ENCODE measurements around the gene BMPR1B.

Gene BMPR1B

DNA sequence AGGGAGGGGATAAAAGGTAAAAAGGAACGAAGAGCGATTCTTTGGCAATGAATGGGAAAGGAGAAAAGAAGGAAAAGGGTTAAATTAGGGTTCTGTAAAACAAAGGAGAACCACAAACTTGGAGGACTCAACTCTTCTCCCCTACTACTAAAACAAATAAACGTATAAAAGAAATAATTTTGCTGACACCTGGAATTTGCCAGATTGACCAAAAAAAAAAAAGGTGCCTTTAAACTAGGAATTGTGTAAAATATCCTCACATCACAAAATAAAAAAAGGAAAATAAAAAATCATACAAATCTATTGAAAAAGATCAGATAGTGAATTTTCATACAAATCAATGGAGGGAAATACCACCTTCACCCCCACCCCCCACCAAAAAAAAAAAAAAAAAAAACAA lies 129.3 kb downstream of the BMPR1B start:
- Histone ChIP-seq H3K4me3 (ENCODE audit: low read length) (no peak overlapping the region), H3K27me3 (ENCODE audit: control insufficient read depth, insufficient read depth, low read length) (no peaks in the 10 kb centered on the region), H3K36me3 (ENCODE audit: control insufficient read depth, low read depth, low read length) (no peaks in the 10 kb centered on the region), H3K9ac (ENCODE audit: low read length) (no peak overlapping the region), H3K4me1 (ENCODE audit: control insufficient read depth, low read depth, low read length) (peaks cover 9% of the 10 kb centered on the region), H3K9me3 (ENCODE audit: control insufficient read depth, low read depth, low read length) (no peaks in the 10 kb centered on the region), H3K27ac (ENCODE audit: low read length) (no peak overlapping the region)

DNA sequence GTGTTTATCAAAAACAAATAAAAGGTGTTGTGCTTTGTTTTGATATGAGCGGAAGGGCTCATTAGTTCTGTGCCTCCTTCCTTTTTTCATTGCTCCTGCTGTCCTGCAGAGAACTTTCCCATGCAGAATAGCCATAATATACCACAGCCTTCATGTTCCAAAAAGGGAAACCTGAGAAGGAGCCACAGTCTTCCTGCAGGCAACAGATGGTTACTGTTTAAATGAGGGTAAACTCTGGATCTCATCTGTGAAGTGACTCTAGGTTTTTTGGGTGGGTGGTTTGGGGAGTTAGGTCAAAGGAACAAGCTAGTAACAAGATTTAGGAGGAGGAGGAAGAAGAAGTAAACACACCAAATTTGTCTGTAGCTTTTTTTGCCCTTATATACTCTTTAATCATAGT lies 131.8 kb downstream of the BMPR1B start:
- Histone ChIP-seq H3K9me3 (ENCODE audit: control insufficient read depth, low read depth, low read length) (no peaks in the 10 kb centered on the region), H3K27ac (ENCODE audit: low read length) (no peak overlapping the region), H3K27me3 (ENCODE audit: control insufficient read depth, insufficient read depth, low read length) (no peaks in the 10 kb centered on the region), H3K4me1 (ENCODE audit: control insufficient read depth, low read depth, low read length) (peaks cover 13% of the 10 kb centered on the region), H3K36me3 (ENCODE audit: control insufficient read depth, low read depth, low read length) (no peaks in the 10 kb centered on the region), H3K4me3 (ENCODE audit: low read length) (no peak overlapping the region), H3K9ac (ENCODE audit: low read length) (no peak overlapping the region)

DNA sequence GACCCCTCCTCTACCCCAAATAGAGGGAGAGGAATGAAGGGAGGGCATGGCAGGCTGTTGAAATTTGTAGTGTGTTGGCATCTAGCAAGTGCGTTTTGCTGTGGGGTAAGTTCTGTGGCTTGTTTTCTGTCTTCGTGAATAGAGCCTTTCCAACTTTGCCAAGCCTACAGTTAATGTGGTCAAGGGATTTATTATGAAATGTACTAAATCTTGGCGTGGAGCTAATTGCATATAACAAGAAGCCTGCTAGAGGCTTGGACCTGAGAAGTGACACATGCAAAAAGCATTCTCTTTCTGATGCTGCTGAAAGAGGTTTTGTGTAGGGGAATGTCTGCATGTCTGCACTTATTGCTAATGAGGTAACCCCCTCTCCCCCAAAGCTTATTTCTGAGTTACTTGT lies 132.2 kb downstream of the BMPR1B start:
- H3K27ac ChIP-seq (ENCODE audit: low read length) = no peak overlapping the region

DNA sequence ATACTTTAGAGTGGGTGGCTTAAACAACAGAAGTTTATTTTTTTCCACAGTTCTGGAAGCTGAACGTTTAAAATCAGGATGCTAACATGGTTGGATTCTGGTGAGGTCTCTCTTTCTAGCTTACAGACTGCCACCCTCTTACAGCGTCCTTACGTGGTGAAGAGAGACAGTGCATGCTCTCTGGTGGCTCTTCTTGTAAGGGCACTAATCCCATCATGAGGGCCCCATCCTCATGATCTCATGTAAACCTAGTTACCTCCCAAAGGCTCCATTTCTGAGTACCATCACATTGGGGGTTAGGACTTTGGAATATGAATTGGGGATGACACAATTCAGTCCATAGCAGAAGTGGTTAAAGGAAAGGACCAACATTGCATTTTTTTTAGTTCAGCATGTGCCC lies 132.8 kb downstream of the BMPR1B start:
- H3K27me3 ChIP-seq (ENCODE audit: control insufficient read depth, insufficient read depth, low read length) = no peaks in the 10 kb centered on the region
- no peak overlapping the region for H3K27ac ChIP-seq (ENCODE audit: low read length)
- H3K9me3 ChIP-seq (ENCODE audit: control insufficient read depth, low read depth, low read length) = no peaks in the 10 kb centered on the region
- H3K4me3 ChIP-seq (ENCODE audit: low read length) = no peak overlapping the region
- H3K4me1 ChIP-seq (ENCODE audit: control insufficient read depth, low read depth, low read length) = peaks cover 14% of the 10 kb centered on the region
- no peaks in the 10 kb centered on the region for H3K36me3 ChIP-seq (ENCODE audit: control insufficient read depth, low read depth, low read length)
- H3K9ac ChIP-seq (ENCODE audit: low read length) = no peak overlapping the region

More for the DNA sequence above, 132.2 kb downstream of the BMPR1B start:
- Histone ChIP-seq H3K9me3 (ENCODE audit: control insufficient read depth, low read depth, low read length) (no peaks in the 10 kb centered on the region), H3K4me3 (ENCODE audit: low read length) (no peak overlapping the region), H3K9ac (ENCODE audit: low read length) (no peak overlapping the region), H3K4me1 (ENCODE audit: control insufficient read depth, low read depth, low read length) (peaks cover 14% of the 10 kb centered on the region), H3K36me3 (ENCODE audit: control insufficient read depth, low read depth, low read length) (no peaks in the 10 kb centered on the region), H3K27me3 (ENCODE audit: control insufficient read depth, insufficient read depth, low read length) (no peaks in the 10 kb centered on the region)

DNA sequence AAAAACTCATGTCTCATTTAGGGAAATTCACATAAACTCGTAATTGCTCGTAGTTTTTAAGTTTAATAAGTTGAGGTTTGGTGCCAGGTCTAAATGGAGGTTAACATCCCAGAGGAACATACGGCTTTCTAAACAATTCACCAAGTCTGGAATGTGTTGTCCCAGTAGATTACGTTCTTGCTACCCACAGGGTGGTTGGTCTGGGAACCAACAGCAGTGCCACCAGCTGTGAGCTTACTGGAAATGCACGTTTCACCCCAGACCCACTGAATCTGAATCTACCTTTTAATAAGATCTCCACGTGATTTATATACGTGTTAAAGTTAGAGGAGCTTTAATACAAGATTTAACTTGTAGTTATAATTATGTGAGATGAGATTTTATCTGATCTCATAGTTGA lies 134.3 kb downstream of the BMPR1B start:
- Histone ChIP-seq H3K4me3 (ENCODE audit: low read length) (no peak overlapping the region), H3K9me3 (ENCODE audit: control insufficient read depth, low read depth, low read length) (no peaks in the 10 kb centered on the region)

DNA sequence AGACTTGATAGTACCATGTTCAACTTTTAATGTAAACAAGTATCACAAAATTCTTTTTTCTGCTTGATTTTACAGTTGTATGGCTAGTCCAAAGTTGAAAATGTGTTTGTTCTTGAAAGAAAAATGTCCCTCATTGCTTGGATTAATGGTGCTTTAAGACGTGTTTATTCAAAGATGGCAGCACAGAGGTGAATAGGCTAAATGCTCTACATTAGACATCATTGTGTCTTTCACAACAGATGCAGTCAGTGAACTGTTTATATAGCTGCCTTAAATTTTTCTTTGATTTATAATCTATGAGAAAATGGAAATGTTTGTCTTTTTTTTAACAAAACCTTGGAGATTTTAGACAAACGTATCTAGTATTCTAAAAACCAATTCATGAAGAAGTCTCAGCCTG lies 137.3 kb downstream of the BMPR1B start:
- H3K4me3 ChIP-seq (ENCODE audit: low read length) = no peak overlapping the region
- H3K36me3 ChIP-seq (ENCODE audit: control insufficient read depth, low read depth, low read length) = no peaks in the 10 kb centered on the region
- H3K9me3 ChIP-seq (ENCODE audit: control insufficient read depth, low read depth, low read length) = no peaks in the 10 kb centered on the region
- no peaks in the 10 kb centered on the region for H3K27me3 ChIP-seq (ENCODE audit: control insufficient read depth, insufficient read depth, low read length)
- no peak overlapping the region for H3K27ac ChIP-seq (ENCODE audit: low read length)
- H3K9ac ChIP-seq (ENCODE audit: low read length) = no peak overlapping the region
- peaks cover 15% of the 10 kb centered on the region for H3K4me1 ChIP-seq (ENCODE audit: control insufficient read depth, low read depth, low read length)

More for the DNA sequence above, 134.3 kb downstream of the BMPR1B start:
- Histone ChIP-seq H3K9ac (ENCODE audit: low read length) (no peak overlapping the region), H3K36me3 (ENCODE audit: control insufficient read depth, low read depth, low read length) (no peaks in the 10 kb centered on the region), H3K27ac (ENCODE audit: low read length) (no peak overlapping the region), H3K4me1 (ENCODE audit: control insufficient read depth, low read depth, low read length) (peaks cover 21% of the 10 kb centered on the region), H3K27me3 (ENCODE audit: control insufficient read depth, insufficient read depth, low read length) (no peaks in the 10 kb centered on the region)

DNA sequence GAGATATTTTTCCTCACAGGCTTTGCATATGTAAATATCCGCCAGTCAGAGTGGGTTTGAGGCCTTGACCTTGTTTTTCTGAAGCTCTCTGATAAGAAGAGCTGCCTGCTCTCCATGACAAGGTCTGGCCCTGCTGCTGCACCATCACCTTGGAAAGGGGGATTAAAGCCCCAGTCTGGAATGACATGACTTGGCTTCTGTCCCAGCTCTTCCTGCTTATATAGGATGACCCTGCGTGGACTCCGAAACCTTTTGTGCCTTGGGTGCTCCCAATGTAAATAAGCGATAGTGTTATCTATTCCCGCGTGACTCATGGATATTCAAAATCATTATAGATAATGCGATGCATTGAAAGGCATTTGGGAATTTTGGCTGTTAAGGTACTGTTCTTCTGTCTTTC lies 139.3 kb downstream of the BMPR1B start:
- Histone ChIP-seq H3K4me3 (ENCODE audit: low read length) (no peak overlapping the region), H3K4me1 (ENCODE audit: control insufficient read depth, low read depth, low read length) (peaks cover 15% of the 10 kb centered on the region), H3K36me3 (ENCODE audit: control insufficient read depth, low read depth, low read length) (no peaks in the 10 kb centered on the region), H3K27me3 (ENCODE audit: control insufficient read depth, insufficient read depth, low read length) (no peaks in the 10 kb centered on the region), H3K9ac (ENCODE audit: low read length) (no peak overlapping the region), H3K27ac (ENCODE audit: low read length) (no peak overlapping the region), H3K9me3 (ENCODE audit: control insufficient read depth, low read depth, low read length) (no peaks in the 10 kb centered on the region)

DNA sequence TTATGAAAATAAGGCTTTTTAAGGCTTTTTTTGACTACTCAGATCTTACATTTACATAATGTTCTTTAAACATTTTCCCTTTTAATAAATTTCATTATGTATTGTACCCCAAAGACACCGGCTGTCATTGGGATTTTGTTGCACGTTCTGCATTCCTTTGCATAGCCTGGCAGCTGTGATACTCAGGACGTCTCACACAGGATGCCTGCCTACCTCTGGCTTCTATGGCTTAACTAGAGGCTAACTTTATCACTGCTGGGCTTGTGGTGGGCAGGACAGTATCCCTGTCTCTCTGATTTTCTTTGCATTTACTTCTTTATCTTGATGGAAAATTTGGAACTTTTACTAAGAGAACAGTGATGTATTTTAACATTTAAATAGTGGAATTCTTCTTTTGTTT lies 147.8 kb downstream of the BMPR1B start:
- Histone ChIP-seq H3K27ac (ENCODE audit: low read length) (no peak overlapping the region), H3K9ac (ENCODE audit: low read length) (no peak overlapping the region), H3K4me3 (ENCODE audit: low read length) (no peak overlapping the region), H3K9me3 (ENCODE audit: control insufficient read depth, low read depth, low read length) (no peaks in the 10 kb centered on the region), H3K4me1 (ENCODE audit: control insufficient read depth, low read depth, low read length) (peaks cover 6% of the 10 kb centered on the region), H3K36me3 (ENCODE audit: control insufficient read depth, low read depth, low read length) (no peaks in the 10 kb centered on the region), H3K27me3 (ENCODE audit: control insufficient read depth, insufficient read depth, low read length) (no peaks in the 10 kb centered on the region)

DNA sequence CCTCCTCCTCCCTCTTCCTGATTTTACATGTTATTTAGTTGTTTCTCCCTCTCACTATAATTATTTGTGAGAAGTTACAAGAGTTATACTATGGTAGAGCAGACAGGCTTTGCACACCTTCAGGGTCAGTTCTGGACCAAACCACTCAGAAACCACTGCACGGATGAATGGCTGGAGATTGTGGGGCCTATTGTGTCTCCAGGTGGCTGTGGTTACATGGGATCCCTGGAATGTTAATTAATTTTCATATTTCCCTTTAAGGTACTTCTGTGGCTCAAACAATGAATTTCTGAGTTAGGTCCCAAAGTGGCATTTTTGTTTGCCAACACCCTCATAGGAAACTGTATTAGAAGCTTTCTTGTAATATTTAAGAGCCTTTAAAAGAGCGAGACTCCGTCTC lies 151.9 kb downstream of the BMPR1B start:
- no peaks in the 10 kb centered on the region for H3K27me3 ChIP-seq (ENCODE audit: control insufficient read depth, insufficient read depth, low read length)
- H3K9me3 ChIP-seq (ENCODE audit: control insufficient read depth, low read depth, low read length) = no peaks in the 10 kb centered on the region
- no peaks in the 10 kb centered on the region for H3K36me3 ChIP-seq (ENCODE audit: control insufficient read depth, low read depth, low read length)
- H3K27ac ChIP-seq (ENCODE audit: low read length) = no peak overlapping the region
- no peak overlapping the region for H3K9ac ChIP-seq (ENCODE audit: low read length)
- no peak overlapping the region for H3K4me3 ChIP-seq (ENCODE audit: low read length)
- H3K4me1 ChIP-seq (ENCODE audit: control insufficient read depth, low read depth, low read length) = peaks cover 6% of the 10 kb centered on the region

DNA sequence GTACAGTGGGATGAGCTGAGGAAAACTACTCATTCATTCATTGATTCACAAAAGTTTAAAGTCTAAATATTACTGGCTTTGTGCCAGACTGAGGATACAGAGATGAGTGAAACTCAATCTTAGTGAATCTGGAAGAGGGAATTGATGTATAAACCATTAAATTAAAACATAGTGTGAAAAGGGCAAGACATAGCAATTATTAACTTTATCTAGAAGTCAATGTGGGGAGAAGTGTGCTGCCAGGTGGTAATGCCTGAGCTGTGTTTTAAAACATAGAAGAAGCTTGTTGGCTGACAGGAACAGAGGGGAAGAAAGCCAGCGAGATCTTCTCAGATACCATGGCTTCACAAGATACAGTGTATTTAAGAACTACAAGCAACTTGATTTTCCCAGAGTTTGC lies 153.4 kb downstream of the BMPR1B start:
- peaks cover 3% of the 10 kb centered on the region for H3K9me3 ChIP-seq (ENCODE audit: control insufficient read depth, low read depth, low read length)

DNA sequence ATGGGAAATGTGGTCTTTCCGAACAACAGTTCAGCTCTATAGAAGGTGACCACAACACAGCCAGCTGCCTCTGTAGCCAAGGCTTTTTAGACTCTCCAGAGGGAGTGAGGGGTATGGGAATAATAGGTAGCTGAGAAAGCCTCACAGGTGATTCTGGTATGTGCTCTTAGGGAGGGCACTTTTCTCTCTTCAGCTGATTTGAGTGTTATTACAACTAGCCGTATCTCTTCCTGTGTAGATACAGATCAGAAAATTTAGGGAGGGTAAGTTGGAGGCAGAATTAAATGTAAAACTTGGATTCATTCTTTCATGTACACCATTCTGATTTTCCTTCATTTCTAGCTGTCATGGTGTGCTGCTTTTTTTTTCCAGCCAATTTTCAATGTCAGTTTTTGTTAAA lies 154.9 kb downstream of the BMPR1B start:
- Histone ChIP-seq H3K4me3 (ENCODE audit: low read length) (no peak overlapping the region), H3K9me3 (ENCODE audit: control insufficient read depth, low read depth, low read length) (peaks cover 18% of the 10 kb centered on the region), H3K9ac (ENCODE audit: low read length) (no peak overlapping the region), H3K36me3 (ENCODE audit: control insufficient read depth, low read depth, low read length) (no peaks in the 10 kb centered on the region), H3K4me1 (ENCODE audit: control insufficient read depth, low read depth, low read length) (peaks cover under 1% of the 10 kb centered on the region), H3K27ac (ENCODE audit: low read length) (no peak overlapping the region), H3K27me3 (ENCODE audit: control insufficient read depth, insufficient read depth, low read length) (no peaks in the 10 kb centered on the region)

More for the DNA sequence above, 153.4 kb downstream of the BMPR1B start:
- Histone ChIP-seq H3K4me1 (ENCODE audit: control insufficient read depth, low read depth, low read length) (peaks cover 6% of the 10 kb centered on the region), H3K36me3 (ENCODE audit: control insufficient read depth, low read depth, low read length) (no peaks in the 10 kb centered on the region), H3K4me3 (ENCODE audit: low read length) (no peak overlapping the region), H3K9ac (ENCODE audit: low read length) (no peak overlapping the region), H3K27ac (ENCODE audit: low read length) (no peak overlapping the region), H3K27me3 (ENCODE audit: control insufficient read depth, insufficient read depth, low read length) (no peaks in the 10 kb centered on the region)

DNA sequence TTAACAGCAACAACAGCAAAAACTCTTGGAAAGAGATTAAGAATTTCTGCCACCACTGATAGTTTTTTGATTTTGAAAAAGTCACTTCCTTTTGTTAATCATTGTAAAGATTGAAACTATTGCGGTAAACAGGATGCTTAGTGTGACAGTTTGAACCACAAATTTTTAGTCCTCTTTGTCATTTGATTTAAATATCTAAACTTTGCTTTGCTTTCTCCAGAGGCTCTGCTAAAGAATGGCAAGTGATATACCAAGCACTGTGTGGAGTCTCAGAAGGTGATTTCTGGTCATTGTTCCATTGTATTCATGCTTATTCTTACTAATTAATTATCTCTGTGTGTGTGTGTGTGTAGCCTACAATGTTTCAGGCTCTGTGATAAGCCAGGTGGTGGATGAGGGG lies 155.6 kb downstream of the BMPR1B start:
- Histone ChIP-seq H3K4me1 (ENCODE audit: control insufficient read depth, low read depth, low read length) (no peaks in the 10 kb centered on the region), H3K36me3 (ENCODE audit: control insufficient read depth, low read depth, low read length) (no peaks in the 10 kb centered on the region), H3K9me3 (ENCODE audit: control insufficient read depth, low read depth, low read length) (peaks cover 18% of the 10 kb centered on the region), H3K4me3 (ENCODE audit: low read length) (no peak overlapping the region), H3K27me3 (ENCODE audit: control insufficient read depth, insufficient read depth, low read length) (no peaks in the 10 kb centered on the region), H3K9ac (ENCODE audit: low read length) (no peak overlapping the region), H3K27ac (ENCODE audit: low read length) (no peak overlapping the region)

Measured in iPS-18a (cell line).